KOPT-K1 (cell line): ENCODE results near the gene E2F3.

Source experiments
- H3K27ac ChIP-seq: fragments of 200-600 bp; sonication (generic); 2 replicates; pipeline ENCODE4 v1.5.1; 2016; ENCODE audit warnings: antibody characterized with exemption, mild to moderate bottlenecking, low read depth, low read length; ENCODE audit not compliant: poor library complexity, severe bottlenecking
- H3K36me3 ChIP-seq: fragments of 200-600 bp; sonication (generic); 2 replicates; pipeline ENCODE4 v1.5.1; 2017; ENCODE audit warnings: antibody characterized with exemption, mild to moderate bottlenecking, low read length, moderate library complexity; ENCODE audit not compliant: insufficient read depth
- H3K9me3 ChIP-seq: fragments of 200-600 bp; sonication (generic); 2 replicates; pipeline ENCODE4 v1.5.1; 2017; ENCODE audit warnings: antibody characterized with exemption, low read length, mild to moderate bottlenecking; ENCODE audit not compliant: insufficient read depth, poor library complexity, severe bottlenecking

The E2F3 gene

GRCh38 chr6:20436719-20437118 lies 35.0 kb downstream of the E2F3 start:
- no peaks in the 10 kb centered on the region for H3K9me3 ChIP-seq
- no peak overlapping the region for H3K27ac ChIP-seq
- H3K36me3 ChIP-seq = peaks cover 70% of the 10 kb centered on the region

DNA sequence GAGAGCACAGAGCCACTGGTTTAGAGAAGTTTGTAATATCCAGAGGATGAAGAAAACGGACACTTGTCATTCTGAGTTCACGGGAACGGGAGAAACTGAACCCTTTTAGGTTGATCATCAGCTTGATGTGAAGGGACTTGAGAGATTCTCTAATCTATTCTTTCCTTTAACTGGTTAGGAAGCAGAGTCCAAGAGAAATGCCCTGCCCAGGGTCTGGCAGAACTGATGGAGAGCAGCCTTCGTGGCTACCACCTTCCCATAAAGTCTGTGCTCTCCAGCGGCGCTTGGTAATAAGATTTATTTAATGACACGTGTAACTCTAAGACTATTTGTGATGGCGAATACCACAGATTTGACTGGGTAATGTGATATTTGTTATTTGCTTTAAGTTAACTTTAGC lies 36.0 kb downstream of the E2F3 start:
- Histone ChIP-seq H3K36me3 (peaks cover 69% of the 10 kb centered on the region), H3K27ac (no peak overlapping the region)

GRCh38 chr6:20438462-20439070 lies 36.9 kb downstream of the E2F3 start:
- no peak overlapping the region for H3K27ac ChIP-seq
- H3K36me3 ChIP-seq = peaks cover 72% of the 10 kb centered on the region

More for the DNA sequence above, 36.0 kb downstream of the E2F3 start:
- H3K9me3 ChIP-seq = no peaks in the 10 kb centered on the region

GRCh38 chr6:20439558-20439957 lies 37.9 kb downstream of the E2F3 start:
- H3K36me3 ChIP-seq = peaks cover 73% of the 10 kb centered on the region
- H3K9me3 ChIP-seq = no peaks in the 10 kb centered on the region
- no peak overlapping the region for H3K27ac ChIP-seq

More at GRCh38 chr6:20438462-20439070, 36.9 kb downstream of the E2F3 start:
- no peaks in the 10 kb centered on the region for H3K9me3 ChIP-seq

GRCh38 chr6:20440296-20440695 lies 38.6 kb downstream of the E2F3 start:
- Histone ChIP-seq H3K36me3 (peaks cover 73% of the 10 kb centered on the region), H3K27ac (no peak overlapping the region)

DNA sequence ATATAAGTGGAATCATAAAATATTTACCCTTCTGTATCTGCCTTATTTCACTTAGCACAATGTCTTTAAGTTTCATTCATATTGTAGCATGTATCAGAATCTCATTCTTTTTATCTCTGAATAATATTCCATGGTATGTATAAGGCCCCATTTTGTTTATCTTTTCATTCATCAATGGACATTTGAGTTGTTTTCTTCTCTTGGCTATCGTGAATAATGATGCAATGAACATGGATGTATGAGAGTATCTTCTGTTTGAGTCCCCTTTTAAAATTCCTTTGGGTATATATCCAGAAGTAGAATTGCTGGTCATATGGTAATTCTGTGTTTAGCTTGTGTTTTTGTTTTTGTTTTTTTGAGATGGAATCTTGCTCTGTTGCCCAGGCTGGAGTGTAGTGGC lies 39.6 kb downstream of the E2F3 start:
- no peak overlapping the region for H3K27ac ChIP-seq
- H3K36me3 ChIP-seq = peaks cover 80% of the 10 kb centered on the region
- no peaks in the 10 kb centered on the region for H3K9me3 ChIP-seq

More at GRCh38 chr6:20440296-20440695, 38.6 kb downstream of the E2F3 start:
- no peaks in the 10 kb centered on the region for H3K9me3 ChIP-seq

- peaks cover 86% of the 10 kb centered on the region for H3K36me3 ChIP-seq
- H3K9me3 ChIP-seq = no peaks in the 10 kb centered on the region
- H3K27ac ChIP-seq = no peak overlapping the region
Observed at GRCh38 chr6:20441921-20442320, 40.2 kb downstream of the E2F3 start.

DNA sequence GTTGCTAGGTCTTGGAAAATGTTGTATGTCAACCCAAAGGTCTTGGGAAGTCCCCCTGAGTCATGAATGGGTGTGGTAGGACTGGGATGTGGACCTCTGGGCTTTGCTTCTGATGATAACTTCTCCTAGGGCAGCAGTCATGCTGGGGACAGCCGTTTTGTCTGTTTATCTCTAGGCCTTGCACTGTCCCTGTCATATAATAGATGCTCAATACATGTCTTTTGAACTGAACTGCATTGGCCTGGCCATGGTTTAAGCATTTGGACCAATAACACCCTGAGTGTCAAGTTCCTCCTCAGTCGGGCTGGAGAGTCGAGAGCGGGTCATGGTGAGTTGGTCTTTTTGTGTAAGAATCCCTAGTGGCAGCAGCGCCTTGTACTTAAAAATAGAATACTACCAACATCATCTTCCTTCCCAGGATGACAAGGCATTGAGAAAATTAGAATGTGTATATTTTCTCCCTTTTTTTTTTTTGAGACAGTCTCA lies 43.1 kb downstream of the E2F3 start:
- H3K9me3 ChIP-seq = no peaks in the 10 kb centered on the region
- H3K27ac ChIP-seq = no peak overlapping the region
- H3K36me3 ChIP-seq = peaks cover 79% of the 10 kb centered on the region

DNA sequence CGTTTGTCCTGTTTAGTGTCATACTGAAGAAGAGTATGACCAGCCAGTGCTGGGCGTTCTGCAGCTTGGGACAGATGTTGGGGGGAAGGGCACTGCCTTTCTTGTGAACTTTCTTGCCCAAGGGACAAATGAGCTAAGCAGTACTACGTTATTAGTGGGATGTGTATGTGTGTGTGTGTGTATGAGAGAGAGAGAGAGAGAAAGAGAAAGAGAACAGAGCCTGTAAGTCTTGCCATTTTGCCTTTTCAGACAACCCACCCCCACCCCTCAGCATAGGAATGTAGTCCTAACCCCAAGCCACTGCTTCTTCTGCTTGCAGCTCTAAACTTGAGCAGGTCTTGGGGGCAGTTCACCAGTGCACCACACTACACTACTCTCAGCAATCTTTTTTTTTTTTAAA lies 45.5 kb downstream of the E2F3 start:
- no peak overlapping the region for H3K27ac ChIP-seq
- no peaks in the 10 kb centered on the region for H3K9me3 ChIP-seq
- peaks cover 63% of the 10 kb centered on the region for H3K36me3 ChIP-seq

DNA sequence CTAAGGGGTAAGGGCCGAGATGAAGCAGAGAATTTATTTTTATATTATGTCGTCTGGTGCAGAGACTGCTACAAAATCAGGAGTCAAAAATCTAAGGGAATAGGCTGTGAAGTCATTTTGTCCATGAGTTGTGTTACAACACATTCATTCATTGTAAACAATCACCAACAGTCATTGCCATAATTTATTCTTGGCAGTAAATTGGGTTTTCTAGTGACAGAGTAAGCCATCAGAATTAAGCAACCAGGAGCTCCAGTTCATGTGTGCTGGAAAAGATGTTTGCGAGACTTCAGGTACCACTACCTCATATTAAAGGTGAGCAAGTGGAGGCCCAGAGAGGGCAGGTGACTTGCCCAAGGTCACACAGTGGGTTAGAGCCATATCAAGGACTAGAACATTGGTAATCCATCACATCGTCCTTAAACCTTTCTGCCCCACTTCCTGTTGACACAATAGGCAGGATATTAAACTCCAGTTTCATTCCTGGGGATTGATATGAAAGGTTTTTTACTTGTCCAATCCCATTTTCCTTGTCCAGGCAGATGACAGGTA lies 46.0 kb downstream of the E2F3 start:
- peaks cover 58% of the 10 kb centered on the region for H3K36me3 ChIP-seq
- H3K9me3 ChIP-seq = no peaks in the 10 kb centered on the region
- no peak overlapping the region for H3K27ac ChIP-seq

DNA sequence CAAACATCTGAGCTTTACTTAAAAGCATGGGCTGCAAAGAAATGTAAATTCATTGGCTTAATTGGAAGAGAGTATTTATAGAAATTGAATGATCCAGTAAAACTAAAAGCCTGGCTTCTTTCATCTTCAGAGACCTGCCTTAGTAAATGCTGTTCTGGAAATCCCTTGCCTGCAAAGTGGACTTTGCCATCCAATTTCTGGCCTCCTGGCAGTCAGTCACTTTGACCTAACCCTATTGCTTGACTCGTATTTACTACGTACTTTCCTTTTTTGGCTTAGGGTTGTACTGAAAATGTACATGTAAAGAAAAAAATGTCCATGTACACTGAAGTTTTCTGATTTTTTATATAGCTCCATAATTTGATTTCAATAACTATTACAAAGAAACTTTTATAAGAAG lies 47.1 kb downstream of the E2F3 start:
- Histone ChIP-seq H3K9me3 (no peaks in the 10 kb centered on the region), H3K36me3 (peaks cover 56% of the 10 kb centered on the region), H3K27ac (no peak overlapping the region)

DNA sequence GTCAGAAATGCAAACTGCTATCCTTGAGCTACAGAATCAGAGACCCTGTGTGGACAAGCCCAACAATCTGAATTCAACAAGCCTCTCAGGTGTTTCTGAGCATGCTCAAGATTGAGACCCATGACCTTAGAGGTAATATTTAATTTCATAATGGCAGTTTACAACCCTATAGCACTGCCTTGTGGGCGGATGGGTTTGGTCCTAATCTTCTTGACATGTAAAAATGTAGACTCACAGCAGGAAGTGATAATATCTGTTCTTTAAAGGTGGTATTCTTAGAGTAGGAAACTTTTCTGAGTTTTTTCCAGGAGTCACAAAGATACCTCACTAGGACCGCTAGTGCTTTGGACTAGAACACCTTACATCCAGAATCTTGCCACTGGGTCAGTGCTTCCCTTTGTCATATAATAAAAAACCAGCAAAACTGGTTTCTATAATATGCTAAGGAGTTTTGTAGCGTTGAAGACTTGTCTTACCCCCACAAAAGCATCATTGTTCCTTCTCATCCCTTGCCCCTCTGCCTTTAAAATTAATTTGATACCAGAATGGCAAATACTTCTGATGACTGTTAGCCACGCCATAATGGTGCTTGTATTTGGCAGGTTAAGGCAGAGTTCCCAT lies 52.6 kb downstream of the E2F3 start:
- Histone ChIP-seq H3K27ac (peak overlapping the region; percentile 6), H3K9me3 (no peaks in the 10 kb centered on the region), H3K36me3 (peaks cover 67% of the 10 kb centered on the region)

GRCh38 chr6:20455251-20455940 lies 53.7 kb downstream of the E2F3 start:
- Histone ChIP-seq H3K9me3 (no peaks in the 10 kb centered on the region), H3K36me3 (peaks cover 78% of the 10 kb centered on the region), H3K27ac (no peak overlapping the region)

DNA sequence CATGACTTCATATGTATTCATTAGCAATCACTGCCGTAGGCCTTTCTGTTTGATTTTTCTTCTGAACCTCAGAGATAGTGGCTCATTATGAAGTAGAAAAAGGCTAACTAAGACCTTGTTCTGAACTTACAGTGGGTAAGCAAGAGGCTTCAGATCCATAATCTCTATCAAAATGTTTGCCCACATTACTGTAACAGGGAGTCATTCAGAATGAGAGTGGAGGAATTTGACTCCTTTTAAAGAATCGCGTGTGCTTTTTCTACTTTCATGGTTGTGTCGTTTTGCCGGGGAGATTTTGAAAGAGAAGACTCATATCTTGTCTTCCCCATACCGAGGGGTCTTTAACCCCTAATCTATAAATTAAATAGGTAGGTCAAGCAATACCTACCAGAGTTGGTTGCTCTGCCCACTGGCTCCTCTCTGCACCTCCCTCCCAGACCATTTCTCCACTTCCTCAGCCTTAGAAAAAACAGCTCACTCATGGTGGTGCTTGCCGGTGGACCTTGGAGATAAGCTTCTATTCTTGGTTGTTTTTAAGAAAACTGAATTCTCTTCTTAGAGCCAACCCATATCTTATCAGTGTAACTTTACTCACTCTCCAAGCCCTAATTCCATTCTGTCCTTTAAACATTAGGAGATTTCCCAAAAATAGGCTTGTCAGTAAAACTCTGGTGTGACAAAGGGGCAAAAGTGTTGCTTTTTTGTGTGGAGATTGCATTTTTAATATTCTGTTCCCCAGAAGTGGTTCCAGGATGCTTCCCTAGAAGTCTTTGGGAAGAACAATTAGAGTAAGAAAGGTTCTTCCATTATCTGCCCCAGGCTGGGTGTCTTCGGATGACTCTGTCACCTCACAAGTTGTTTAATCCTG lies 56.6 kb downstream of the E2F3 start:
- Histone ChIP-seq H3K36me3 (peaks cover 79% of the 10 kb centered on the region), H3K9me3 (no peaks in the 10 kb centered on the region), H3K27ac (no peak overlapping the region)
